ENCODE data around the gene RNF212B.

GRCh38 chr14:23307687-23308644 lies 70.2 kb downstream of the RNF212B start:
- TF ChIP-seq, protein P1, sequence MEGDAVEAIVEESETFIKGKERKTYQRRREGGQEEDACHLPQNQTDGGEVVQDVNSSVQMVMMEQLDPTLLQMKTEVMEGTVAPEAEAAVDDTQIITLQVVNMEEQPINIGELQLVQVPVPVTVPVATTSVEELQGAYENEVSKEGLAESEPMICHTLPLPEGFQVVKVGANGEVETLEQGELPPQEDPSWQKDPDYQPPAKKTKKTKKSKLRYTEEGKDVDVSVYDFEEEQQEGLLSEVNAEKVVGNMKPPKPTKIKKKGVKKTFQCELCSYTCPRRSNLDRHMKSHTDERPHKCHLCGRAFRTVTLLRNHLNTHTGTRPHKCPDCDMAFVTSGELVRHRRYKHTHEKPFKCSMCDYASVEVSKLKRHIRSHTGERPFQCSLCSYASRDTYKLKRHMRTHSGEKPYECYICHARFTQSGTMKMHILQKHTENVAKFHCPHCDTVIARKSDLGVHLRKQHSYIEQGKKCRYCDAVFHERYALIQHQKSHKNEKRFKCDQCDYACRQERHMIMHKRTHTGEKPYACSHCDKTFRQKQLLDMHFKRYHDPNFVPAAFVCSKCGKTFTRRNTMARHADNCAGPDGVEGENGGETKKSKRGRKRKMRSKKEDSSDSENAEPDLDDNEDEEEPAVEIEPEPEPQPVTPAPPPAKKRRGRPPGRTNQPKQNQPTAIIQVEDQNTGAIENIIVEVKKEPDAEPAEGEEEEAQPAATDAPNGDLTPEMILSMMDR (IDR thresholded peaks at IDR 0.05): no peak
- TF ChIP-seq POLR2A (IDR thresholded peaks at IDR 0.05): no peak
- TF ChIP-seq EP300 (IDR thresholded peaks at IDR 0.05): no peak
